ENCODE results near the gene OR2AT4.

The OR2AT4 gene

GRCh38 chr11:75078233-75078632 is 18.4 kb downstream of the OR2AT4 start:
- H3K27me3 ChIP-seq (ENCODE audit: insufficient read depth, poor library complexity, severe bottlenecking) = no peaks in the 10 kb centered on the region
- H3K4me3 ChIP-seq (replicated peaks; ENCODE audit: insufficient read depth, low read length) = no peak overlapping the region
- DNase-seq (ENCODE audit: low read depth in 1 of 2, low spot score in 1 of 2) = no peak
- no peak overlapping the region for H3K27ac ChIP-seq (replicated peaks)
- TF ChIP-seq SPI1 (IDR thresholded peaks at IDR 0.05; ENCODE audit: borderline replicate concordance, low read depth) = no peak
- no peak for TF ChIP-seq REST (IDR thresholded peaks at IDR 0.05; ENCODE audit: insufficient replicate concordance, low read depth)
- TF ChIP-seq GABPA (IDR thresholded peaks at IDR 0.05; ENCODE audit: low read depth) = no peak
- no peak for TF ChIP-seq CTCF (IDR thresholded peaks at IDR 0.05; ENCODE audit: insufficient read depth, low read length)
- no peak for TF ChIP-seq POLR2AphosphoS5 (IDR thresholded peaks at IDR 0.05; ENCODE audit: low read depth)

- Histone ChIP-seq H3K4me3 (replicated peaks; ENCODE audit: insufficient read depth, low read length) (no peak overlapping the region), H3K27ac (replicated peaks) (no peak overlapping the region), H3K27me3 (ENCODE audit: insufficient read depth, poor library complexity, severe bottlenecking) (no peaks in the 10 kb centered on the region)
- TF ChIP-seq POLR2AphosphoS5 (IDR thresholded peaks at IDR 0.05; ENCODE audit: low read depth) = no peak
- no peak for DNase-seq (ENCODE audit: low read depth in 1 of 2, low spot score in 1 of 2)
Measured at GRCh38 chr11:75077316-75077715, 19.4 kb downstream of the OR2AT4 start.

GRCh38 chr11:75076671-75077070 is 20.0 kb downstream of the OR2AT4 start:
- no peak for TF ChIP-seq POLR2AphosphoS5 (IDR thresholded peaks at IDR 0.05; ENCODE audit: low read depth)
- TF ChIP-seq CTCF (IDR thresholded peaks at IDR 0.05; ENCODE audit: insufficient read depth, low read length) = no peak
- TF ChIP-seq GABPA (IDR thresholded peaks at IDR 0.05; ENCODE audit: low read depth) = no peak
- no peak for TF ChIP-seq SPI1 (IDR thresholded peaks at IDR 0.05; ENCODE audit: borderline replicate concordance, low read depth)
- TF ChIP-seq REST (IDR thresholded peaks at IDR 0.05; ENCODE audit: insufficient replicate concordance, low read depth) = no peak
- no peak for DNase-seq (ENCODE audit: low read depth in 1 of 2, low spot score in 1 of 2)
- Histone ChIP-seq H3K27me3 (ENCODE audit: insufficient read depth, poor library complexity, severe bottlenecking) (no peaks in the 10 kb centered on the region), H3K4me3 (replicated peaks; ENCODE audit: insufficient read depth, low read length) (no peak overlapping the region), H3K27ac (replicated peaks) (no peak overlapping the region)

GRCh38 chr11:75073459-75074190 is 23.1 kb downstream of the OR2AT4 start:
- TF ChIP-seq SPI1 (IDR thresholded peaks at IDR 0.05; ENCODE audit: borderline replicate concordance, low read depth) = no peak
- no peak for TF ChIP-seq REST (IDR thresholded peaks at IDR 0.05; ENCODE audit: insufficient replicate concordance, low read depth)
- DNase-seq (ENCODE audit: low read depth in 1 of 2, low spot score in 1 of 2) = no peak
- Histone ChIP-seq H3K4me3 (replicated peaks; ENCODE audit: insufficient read depth, low read length) (no peak overlapping the region), H3K27ac (replicated peaks) (no peak overlapping the region), H3K27me3 (ENCODE audit: insufficient read depth, poor library complexity, severe bottlenecking) (no peaks in the 10 kb centered on the region)

All from HL-60 (cell line).